ENCODE measurements around the gene YBEY. TPM values are rescaled to one million over a fixed set of nuclear protein-coding genes. Genes with fewer than 3 reads are reported as not detected.

YBEY gene
- total and polyA plus RNA-seq, 2 donors (not counting 3 experiments of a cell fraction or from before 2014, with no cell fraction given): 6.1 to 15.3 TPM

DNA sequence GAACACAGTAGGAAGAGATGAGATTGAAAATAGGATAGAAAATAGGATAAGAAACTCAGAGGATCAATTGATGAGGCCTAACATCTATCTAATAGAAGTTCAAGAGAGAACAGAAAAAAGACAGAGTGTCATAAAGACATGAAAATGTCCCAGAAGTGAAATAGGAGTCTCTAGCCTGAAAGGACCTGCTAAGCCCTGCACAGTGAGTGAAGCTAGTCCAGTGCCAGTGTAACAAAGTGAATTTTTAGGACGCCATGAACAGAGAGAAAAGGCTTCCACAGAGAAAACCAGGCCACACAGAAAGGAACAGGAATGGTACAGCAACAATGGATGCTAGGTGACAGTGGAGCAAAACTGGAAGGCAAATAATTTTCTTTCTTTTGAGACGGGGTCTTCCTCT, 37.3 kb upstream of the YBEY start:
- ChIA-PET POLR2A (no interaction called here), CTCF (interaction anchor here (1.2 kb wide), 1 partner anchor 96 kb away, joined by 3 read pairs; no protein-coding TSS in a partner anchor)
- FAIRE-seq: no peak
- H3K9me3 ChIP-seq (replicated peaks; ENCODE audit: control insufficient read depth, insufficient read depth, low read length): no peaks in the 10 kb centered on the region
- TF ChIP-seq FOS (IDR thresholded peaks at IDR 0.05; ENCODE audit: borderline replicate concordance, insufficient read depth, low read length) (no peak), GATA2 (IDR thresholded peaks at IDR 0.05; ENCODE audit: insufficient read depth, insufficient read length, low read depth, low read length) (no peak), EZH2 (IDR thresholded peaks at IDR 0.05; ENCODE audit: borderline replicate concordance, low read depth, low read length, severe bottlenecking) (no peak), POLR2A (IDR thresholded peaks at IDR 0.05; ENCODE audit: low read depth, low read length) (no peak), MYC (IDR thresholded peaks at IDR 0.05; ENCODE audit: low read depth, low read length) (no peak), JUN (IDR thresholded peaks at IDR 0.05; ENCODE audit: borderline replicate concordance, insufficient read depth, insufficient read length, low read depth) (no peak), POLR2AphosphoS5 (IDR thresholded peaks at IDR 0.05; ENCODE audit: insufficient read depth, low read depth, low read length) (no peak)
- TF ChIP-seq, protein P1, sequence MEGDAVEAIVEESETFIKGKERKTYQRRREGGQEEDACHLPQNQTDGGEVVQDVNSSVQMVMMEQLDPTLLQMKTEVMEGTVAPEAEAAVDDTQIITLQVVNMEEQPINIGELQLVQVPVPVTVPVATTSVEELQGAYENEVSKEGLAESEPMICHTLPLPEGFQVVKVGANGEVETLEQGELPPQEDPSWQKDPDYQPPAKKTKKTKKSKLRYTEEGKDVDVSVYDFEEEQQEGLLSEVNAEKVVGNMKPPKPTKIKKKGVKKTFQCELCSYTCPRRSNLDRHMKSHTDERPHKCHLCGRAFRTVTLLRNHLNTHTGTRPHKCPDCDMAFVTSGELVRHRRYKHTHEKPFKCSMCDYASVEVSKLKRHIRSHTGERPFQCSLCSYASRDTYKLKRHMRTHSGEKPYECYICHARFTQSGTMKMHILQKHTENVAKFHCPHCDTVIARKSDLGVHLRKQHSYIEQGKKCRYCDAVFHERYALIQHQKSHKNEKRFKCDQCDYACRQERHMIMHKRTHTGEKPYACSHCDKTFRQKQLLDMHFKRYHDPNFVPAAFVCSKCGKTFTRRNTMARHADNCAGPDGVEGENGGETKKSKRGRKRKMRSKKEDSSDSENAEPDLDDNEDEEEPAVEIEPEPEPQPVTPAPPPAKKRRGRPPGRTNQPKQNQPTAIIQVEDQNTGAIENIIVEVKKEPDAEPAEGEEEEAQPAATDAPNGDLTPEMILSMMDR (IDR thresholded peaks at IDR 0.05; ENCODE audit: extremely low read depth in 1 of 2, insufficient read depth in 1 of 2, low read depth in 1 of 2, low read length in 2 of 2): no peak
- TF ChIP-seq, protein P2, sequence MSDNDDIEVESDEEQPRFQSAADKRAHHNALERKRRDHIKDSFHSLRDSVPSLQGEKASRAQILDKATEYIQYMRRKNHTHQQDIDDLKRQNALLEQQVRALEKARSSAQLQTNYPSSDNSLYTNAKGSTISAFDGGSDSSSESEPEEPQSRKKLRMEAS (IDR thresholded peaks at IDR 0.05; ENCODE audit: insufficient read depth, insufficient read length): no peak
- no peak overlapping the region for H3K9ac ChIP-seq (replicated peaks; ENCODE audit: extremely low read depth, insufficient read depth, low read length)
- H3K4me2 ChIP-seq (ENCODE audit: insufficient read depth, low read length): no peak overlapping the region
- no peaks in the 10 kb centered on the region for H3K4me1 ChIP-seq (ENCODE audit: control insufficient read depth, extremely low read depth, insufficient read depth, low read length)
- dilution Hi-C loops (cut with MboI; ENCODE audit: extremely low pct_ligation_motif_present, low sequenced_read_pairs) (no loop called here), intact Hi-C loops (cut with micrococcal nuclease) (no loop called here)
- DNase-seq (ENCODE audit: low read depth, low spot score): no peak
- peaks cover 17 to 49% of the 10 kb centered on the region in 2 experiments for H3K36me3 ChIP-seq (ENCODE audit: control insufficient read depth in 2 of 2, extremely low read depth in 1 of 2, insufficient read depth in 2 of 2, low read length in 2 of 2)
- no peaks in the 10 kb centered on the region for H3K79me2 ChIP-seq (ENCODE audit: control insufficient read depth, insufficient read depth, low read length)
- H4K20me1 ChIP-seq (replicated peaks; ENCODE audit: control insufficient read depth, extremely low read depth, insufficient read depth, low read length): no peaks in the 10 kb centered on the region
- H3K27ac ChIP-seq (ENCODE audit: insufficient read depth, low read depth, low read length): no peak overlapping the region
- no peaks in the 10 kb centered on the region for H3K27me3 ChIP-seq (ENCODE audit: control insufficient read depth in 2 of 2, insufficient read depth in 2 of 2, low read length in 2 of 2)
- H3K4me3 ChIP-seq (replicated peaks in 1 of 3; ENCODE audit: insufficient read depth in 1 of 3, low read depth in 1 of 3, low read length in 3 of 3): no peak overlapping the region
- no peak overlapping the region for H2AFZ ChIP-seq (ENCODE audit: low read depth, low read length)
- no peaks in the 10 kb centered on the region for H3K9me1 ChIP-seq (replicated peaks; ENCODE audit: control insufficient read depth, extremely low read depth, insufficient read depth, low read length)
- no TSS peak for BruUV-seq (replicated peaks)
